KMS-11 (cell line): ENCODE data around the gene PHF14.

Source experiments
- H2AFZ ChIP-seq: fragments of 200-600 bp; sonication (generic); 2 replicates; pipeline ENCODE4 v1.6.1; 2016; ENCODE audit warnings: antibody characterized with exemption, mixed run types, low read depth
- H3K27ac ChIP-seq: fragments of 200-600 bp; sonication (generic); 2 replicates; pipeline ENCODE4 v1.6.1; 2016; ENCODE audit warnings: mild to moderate bottlenecking, mixed run types
- H3K27me3 ChIP-seq: fragments of 200-600 bp; sonication (generic); 2 replicates; pipeline ENCODE4 v1.6.1; 2017; ENCODE audit warnings: mild to moderate bottlenecking, low read depth, mixed run types, moderate library complexity; ENCODE audit not compliant: insufficient read depth
- H3K36me3 ChIP-seq: fragments of 200-600 bp; sonication (generic); 2 replicates; pipeline ENCODE4 v1.6.1; 2017; ENCODE audit warnings: mild to moderate bottlenecking, mixed run types; ENCODE audit not compliant: insufficient read depth
- H3K4me1 ChIP-seq: fragments of 200-600 bp; sonication (generic); 2 replicates; pipeline ENCODE4 v1.6.1; 2016; ENCODE audit warnings: mild to moderate bottlenecking, low read depth, mixed run types; ENCODE audit not compliant: poor library complexity, severe bottlenecking
- H3K4me2 ChIP-seq: fragments of 200-600 bp; sonication (generic); 2 replicates; pipeline ENCODE4 v1.7.0; 2016; ENCODE audit warnings: mild to moderate bottlenecking, mixed run types
- H3K4me3 ChIP-seq: fragments of 200-600 bp; sonication (generic); IDR thresholded peaks from 2 replicates; pipeline ENCODE4 v1.6.1; 2017; ENCODE audit warnings: low read depth, low read length, mixed read lengths; ENCODE audit not compliant: insufficient read depth
- H3K79me2 ChIP-seq: fragments of 200-600 bp; sonication (generic); 2 replicates; pipeline ENCODE4 v1.6.1; 2016; ENCODE audit warnings: low read depth, mixed run types; ENCODE audit not compliant: insufficient read depth
- H3K9ac ChIP-seq: fragments of 200-600 bp; sonication (generic); 2 replicates; pipeline ENCODE4 v1.6.1; 2016; ENCODE audit warnings: mild to moderate bottlenecking, mixed run types
- H4K20me1 ChIP-seq: fragments of 200-600 bp; sonication (generic); 2 replicates; pipeline ENCODE4 v1.6.1; 2016; ENCODE audit warnings: mild to moderate bottlenecking, mixed run types; ENCODE audit not compliant: insufficient read depth
- CTCF ChIP-seq: fragments of 200-600 bp; sonication (generic); conservative IDR thresholded peaks from 2 replicates; pipeline ENCODE4 v1.6.1; 2017; ENCODE audit warnings: low read depth, mild to moderate bottlenecking, antibody characterized with exemption, low read length, moderate library complexity, mixed read lengths

The PHF14 gene

GRCh38 chr7:11128498-11128897 is 154.8 kb downstream of the PHF14 start:
- Histone ChIP-seq H3K4me2 (no peak overlapping the region), H3K4me3 (no peak overlapping the region), H3K27me3 (no peaks in the 10 kb centered on the region), H3K9ac (no peak overlapping the region), H3K79me2 (no peaks in the 10 kb centered on the region), H2AFZ (no peak overlapping the region), H4K20me1 (no peaks in the 10 kb centered on the region), H3K36me3 (no peaks in the 10 kb centered on the region), H3K4me1 (no peaks in the 10 kb centered on the region), H3K27ac (no peak overlapping the region)
- no peak for TF ChIP-seq CTCF

GRCh38 chr7:11130012-11130411 is 156.3 kb downstream of the PHF14 start:
- Histone ChIP-seq H3K27ac (no peak overlapping the region), H3K4me2 (no peak overlapping the region), H3K4me1 (no peaks in the 10 kb centered on the region)

GRCh38 chr7:11130601-11131000 is 156.9 kb downstream of the PHF14 start:
- H3K4me3 ChIP-seq = no peak overlapping the region
- H3K27ac ChIP-seq = no peak overlapping the region
- H3K79me2 ChIP-seq = no peaks in the 10 kb centered on the region
- H2AFZ ChIP-seq = no peak overlapping the region
- H3K4me2 ChIP-seq = no peak overlapping the region
- no peaks in the 10 kb centered on the region for H3K27me3 ChIP-seq
- H3K4me1 ChIP-seq = no peaks in the 10 kb centered on the region
- H4K20me1 ChIP-seq = no peaks in the 10 kb centered on the region
- H3K9ac ChIP-seq = no peak overlapping the region
- TF ChIP-seq CTCF = no peak
- H3K36me3 ChIP-seq = no peaks in the 10 kb centered on the region

More at GRCh38 chr7:11130012-11130411, 156.3 kb downstream of the PHF14 start:
- H4K20me1 ChIP-seq = no peaks in the 10 kb centered on the region
- H3K9ac ChIP-seq = no peak overlapping the region
- no peak overlapping the region for H2AFZ ChIP-seq
- H3K4me3 ChIP-seq = no peak overlapping the region
- no peaks in the 10 kb centered on the region for H3K27me3 ChIP-seq
- H3K36me3 ChIP-seq = no peaks in the 10 kb centered on the region
- TF ChIP-seq CTCF = no peak
- H3K79me2 ChIP-seq = no peaks in the 10 kb centered on the region

GRCh38 chr7:11133436-11133959 is 159.8 kb downstream of the PHF14 start:
- no peak overlapping the region for H3K27ac ChIP-seq
- H4K20me1 ChIP-seq = no peaks in the 10 kb centered on the region
- H3K36me3 ChIP-seq = no peaks in the 10 kb centered on the region
- H3K27me3 ChIP-seq = no peaks in the 10 kb centered on the region
- H3K4me3 ChIP-seq = no peak overlapping the region
- no peaks in the 10 kb centered on the region for H3K4me1 ChIP-seq
- no peaks in the 10 kb centered on the region for H3K79me2 ChIP-seq
- no peak overlapping the region for H3K4me2 ChIP-seq
- H3K9ac ChIP-seq = no peak overlapping the region
- H2AFZ ChIP-seq = no peak overlapping the region
- TF ChIP-seq CTCF = no peak

GRCh38 chr7:11135573-11135972 is 161.9 kb downstream of the PHF14 start:
- no peak for TF ChIP-seq CTCF
- Histone ChIP-seq H3K27me3 (no peaks in the 10 kb centered on the region), H4K20me1 (no peaks in the 10 kb centered on the region), H3K36me3 (no peaks in the 10 kb centered on the region), H3K4me1 (no peaks in the 10 kb centered on the region), H3K4me2 (no peak overlapping the region), H3K79me2 (no peaks in the 10 kb centered on the region), H3K9ac (no peak overlapping the region), H2AFZ (no peak overlapping the region), H3K4me3 (no peak overlapping the region), H3K27ac (no peak overlapping the region)
